Karpas-422 (cell line): ENCODE data around the gene CACNA1C. TPM values are rescaled to one million over a fixed set of nuclear protein-coding genes. Genes with fewer than 3 reads are reported as not detected.

Experiments used
- DNase-seq: peaks from one replicate; pipeline ENCODE4 v3.0.0-alpha.2; 2015
- H2AFZ ChIP-seq: fragments of 200-600 bp; sonication (generic); 2 replicates; pipeline ENCODE4 v1.6.1; 2014; ENCODE audit warnings: antibody characterized with exemption, low read length, mixed read lengths
- H3K27ac ChIP-seq: fragments of 200-600 bp; sonication (generic); 2 replicates; pipeline ENCODE4 v1.5.1; 2014; ENCODE audit warnings: mild to moderate bottlenecking, low read length, moderate library complexity
- H3K27me3 ChIP-seq: fragments of 200-600 bp; sonication (generic); 2 replicates; pipeline ENCODE4 v1.6.1; 2014; ENCODE audit warnings: low read length, mixed read lengths
- H3K36me3 ChIP-seq: fragments of 200-600 bp; sonication (generic); 2 replicates; pipeline ENCODE4 v1.6.1; 2014; ENCODE audit warnings: low read length, mixed read lengths; ENCODE audit not compliant: insufficient read depth
- H3K4me1 ChIP-seq: fragments of 200-600 bp; sonication (generic); 2 replicates; pipeline ENCODE4 v1.6.1; 2014; ENCODE audit warnings: mild to moderate bottlenecking, low read length, mixed read lengths
- H3K4me2 ChIP-seq: fragments of 200-600 bp; sonication (generic); 2 replicates; pipeline ENCODE4 v1.6.1; 2014; ENCODE audit warnings: low read length, low read depth, mild to moderate bottlenecking; ENCODE audit not compliant: poor library complexity, severe bottlenecking
- H3K4me3 ChIP-seq: fragments of 200-600 bp; sonication (generic); 2 replicates; pipeline ENCODE4 v1.5.1; 2014; ENCODE audit warnings: mild to moderate bottlenecking, antibody characterized with exemption, low read length, mixed read lengths
- H3K79me2 ChIP-seq: fragments of 200-600 bp; sonication (generic); 2 replicates; pipeline ENCODE4 v1.6.1; 2014; ENCODE audit warnings: mild to moderate bottlenecking, low read length, mixed read lengths
- H3K9ac ChIP-seq: fragments of 200-600 bp; sonication (generic); 2 replicates; pipeline ENCODE4 v1.6.0; 2014; ENCODE audit warnings: low read length
- H3K9me2 ChIP-seq: fragments of 200-600 bp; sonication (generic), shearing (Covaris generic); replicated peaks from 2 replicates; pipeline ENCODE4 v1.6.0; 2014; ENCODE audit warnings: mild to moderate bottlenecking, low read length, moderate library complexity; ENCODE audit not compliant: insufficient read depth
- H3K9me3 ChIP-seq: fragments of 300-700, 200-600 bp; sonication (generic); 2 replicates; pipeline ENCODE4 v1.6.1; 2014; ENCODE audit warnings: low read length, mixed read lengths
- H4K20me1 ChIP-seq: fragments of 200-600 bp; sonication (generic); 2 replicates; pipeline ENCODE4 v1.6.1; 2014; ENCODE audit warnings: mild to moderate bottlenecking, antibody characterized with exemption, low read length, low read depth; ENCODE audit not compliant: insufficient read depth
- total RNA-seq: library from RNA; depleted of rRNA; stranded (reverse); fragments of >200 nt; shearing (Covaris generic); gene quantifications from 2 replicates; pipeline ENCODE4 v1.2.3, GENCODE V29; 2014; ENCODE audit warnings: low replicate concordance

CACNA1C gene
- total RNA-seq, 1 experiment from 2014 or later, result 0.11 TPM

GRCh38 chr12:2387103-2387834 is 334.5 kb downstream of the CACNA1C start:
- Histone ChIP-seq H4K20me1 (no peaks in the 10 kb centered on the region), H3K79me2 (no peaks in the 10 kb centered on the region), H3K4me2 (no peak overlapping the region), H2AFZ (no peak overlapping the region), H3K4me3 (no peak overlapping the region), H3K9me3 (no peaks in the 10 kb centered on the region), H3K9ac (no peak overlapping the region), H3K36me3 (no peaks in the 10 kb centered on the region), H3K4me1 (no peaks in the 10 kb centered on the region), H3K27ac (no peak overlapping the region), H3K27me3 (no peaks in the 10 kb centered on the region), H3K9me2 (no peaks in the 10 kb centered on the region)
- DNase-seq, result no peak

DNA sequence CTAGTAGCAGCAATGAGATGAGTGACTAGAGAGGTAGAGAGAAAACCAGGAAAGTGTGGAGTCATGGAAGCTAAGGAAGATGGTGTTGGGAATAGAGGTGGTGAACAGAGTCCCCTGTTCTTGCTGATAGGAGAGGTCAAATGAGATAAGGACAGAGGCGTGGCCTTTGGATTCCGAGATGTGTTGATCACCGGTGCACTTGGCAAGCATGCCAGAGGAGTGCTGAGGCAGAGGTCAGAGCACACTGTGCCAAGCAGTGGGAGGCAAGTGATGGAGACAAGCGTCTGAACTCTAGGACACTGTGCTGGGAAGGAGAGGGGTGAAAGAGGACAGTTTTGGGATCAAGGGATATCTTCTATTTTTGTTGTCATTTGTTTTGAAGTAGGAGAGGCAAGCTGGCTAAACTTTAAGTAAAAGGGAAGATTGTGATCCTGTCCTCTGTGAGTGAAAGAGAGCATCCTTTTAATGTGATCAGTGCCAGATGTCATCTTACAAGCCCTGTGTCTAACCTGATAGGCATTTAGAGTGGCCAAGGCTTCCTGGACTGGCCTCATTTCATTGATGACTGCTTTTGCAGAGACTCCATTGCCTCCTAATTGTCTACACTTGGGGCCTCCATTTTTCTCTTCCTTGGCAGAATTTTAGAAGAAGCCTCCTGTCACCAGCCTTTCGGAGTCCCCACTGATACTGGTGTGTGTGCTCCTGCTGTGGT is 336.4 kb downstream of the CACNA1C start:
- no peak overlapping the region for H3K4me3 ChIP-seq
- H3K27ac ChIP-seq, result no peak overlapping the region
- no peaks in the 10 kb centered on the region for H3K36me3 ChIP-seq
- H3K79me2 ChIP-seq, result no peaks in the 10 kb centered on the region
- no peaks in the 10 kb centered on the region for H3K9me3 ChIP-seq
- H3K9me2 ChIP-seq, result no peaks in the 10 kb centered on the region
- no peak overlapping the region for H3K4me2 ChIP-seq
- DNase-seq, result no peak
- no peaks in the 10 kb centered on the region for H4K20me1 ChIP-seq
- no peak overlapping the region for H3K9ac ChIP-seq
- H3K4me1 ChIP-seq, result no peaks in the 10 kb centered on the region
- no peaks in the 10 kb centered on the region for H3K27me3 ChIP-seq
- no peak overlapping the region for H2AFZ ChIP-seq

GRCh38 chr12:2390133-2390532 is 337.3 kb downstream of the CACNA1C start:
- H4K20me1 ChIP-seq, result no peaks in the 10 kb centered on the region
- no peak overlapping the region for H3K27ac ChIP-seq
- H2AFZ ChIP-seq, result no peak overlapping the region
- DNase-seq, result no peak
- no peaks in the 10 kb centered on the region for H3K79me2 ChIP-seq
- no peaks in the 10 kb centered on the region for H3K9me2 ChIP-seq
- no peaks in the 10 kb centered on the region for H3K9me3 ChIP-seq
- H3K9ac ChIP-seq, result no peak overlapping the region
- no peak overlapping the region for H3K4me3 ChIP-seq
- no peaks in the 10 kb centered on the region for H3K36me3 ChIP-seq
- H3K4me1 ChIP-seq, result no peaks in the 10 kb centered on the region
- H3K27me3 ChIP-seq, result no peaks in the 10 kb centered on the region
- no peak overlapping the region for H3K4me2 ChIP-seq

DNA sequence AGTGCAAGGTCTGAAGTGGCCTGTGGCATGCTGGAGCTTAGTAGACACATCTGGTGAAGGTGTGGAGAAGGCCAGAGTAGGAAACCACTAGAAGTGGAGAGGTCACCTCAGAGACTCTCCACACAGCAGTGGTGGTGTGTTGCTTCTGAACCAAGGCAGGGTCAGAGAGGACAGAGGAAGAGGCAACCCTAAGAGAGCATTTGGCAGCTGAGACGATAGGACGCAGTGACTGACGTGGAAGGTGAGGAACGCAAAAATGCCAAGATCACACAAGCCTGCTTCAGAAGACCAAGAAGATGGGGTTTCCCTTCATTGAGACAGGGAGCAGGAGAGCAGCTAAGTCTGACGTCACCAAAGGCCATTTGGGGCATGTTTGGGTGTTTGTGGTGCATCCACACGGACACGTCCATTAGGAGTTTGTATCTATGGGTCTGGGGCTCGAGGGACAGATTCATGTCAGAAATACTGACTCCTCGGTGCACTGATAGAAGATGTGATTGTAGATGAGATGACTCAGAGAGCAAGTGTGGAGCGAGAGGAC is 338.1 kb downstream of the CACNA1C start:
- Histone ChIP-seq H4K20me1 (0 out of 2 replicates have a peak, but pooled peaks cover 2% of the 10 kb centered on the region), H3K4me3 (no peak overlapping the region), H3K9ac (no peak overlapping the region), H3K9me2 (no peaks in the 10 kb centered on the region), H3K9me3 (no peaks in the 10 kb centered on the region), H3K4me1 (no peaks in the 10 kb centered on the region), H3K4me2 (no peak overlapping the region), H3K27ac (no peak overlapping the region), H3K36me3 (no peaks in the 10 kb centered on the region), H2AFZ (no peak overlapping the region), H3K27me3 (no peaks in the 10 kb centered on the region), H3K79me2 (no peaks in the 10 kb centered on the region)
- DNase-seq, result no peak

DNA sequence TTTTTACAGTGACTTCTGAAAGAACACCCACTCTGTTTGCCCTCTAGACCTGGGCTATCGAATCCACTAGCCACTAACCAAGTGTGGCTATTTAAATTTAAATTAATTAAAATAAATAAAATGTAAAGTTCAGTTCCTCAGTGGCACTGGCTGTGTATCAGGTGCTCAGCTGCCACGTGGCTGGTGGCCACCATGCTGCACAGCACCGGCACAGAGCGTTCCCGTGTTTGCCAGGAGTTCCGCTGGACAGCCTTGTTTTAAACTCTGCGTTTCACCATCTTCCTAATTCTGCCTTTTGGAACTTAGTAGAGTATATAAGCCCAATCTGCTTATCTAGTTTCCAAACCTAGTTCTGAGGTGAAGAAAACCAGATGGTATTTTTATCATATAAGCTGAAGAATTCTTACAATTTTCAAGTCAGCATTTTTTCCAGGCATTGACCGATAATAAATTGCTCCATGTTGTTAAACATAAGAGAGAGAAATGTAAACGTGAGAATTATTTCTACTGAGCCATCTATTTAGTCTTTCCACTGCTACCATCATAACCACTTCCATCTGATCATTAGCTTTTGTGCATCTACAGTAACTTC is 339.0 kb downstream of the CACNA1C start:
- H3K79me2 ChIP-seq, result no peaks in the 10 kb centered on the region
- H3K4me2 ChIP-seq, result no peak overlapping the region
- no peaks in the 10 kb centered on the region for H3K9me3 ChIP-seq
- no peaks in the 10 kb centered on the region for H3K9me2 ChIP-seq
- H3K4me3 ChIP-seq, result no peak overlapping the region
- no peaks in the 10 kb centered on the region for H3K36me3 ChIP-seq
- H3K9ac ChIP-seq, result no peak overlapping the region
- no peak overlapping the region for H2AFZ ChIP-seq
- H3K4me1 ChIP-seq, result no peaks in the 10 kb centered on the region
- no peak overlapping the region for H3K27ac ChIP-seq
- no peak for DNase-seq
- H4K20me1 ChIP-seq, result 0 out of 2 replicates have a peak, but pooled peaks cover 2% of the 10 kb centered on the region
- H3K27me3 ChIP-seq, result no peaks in the 10 kb centered on the region

DNA sequence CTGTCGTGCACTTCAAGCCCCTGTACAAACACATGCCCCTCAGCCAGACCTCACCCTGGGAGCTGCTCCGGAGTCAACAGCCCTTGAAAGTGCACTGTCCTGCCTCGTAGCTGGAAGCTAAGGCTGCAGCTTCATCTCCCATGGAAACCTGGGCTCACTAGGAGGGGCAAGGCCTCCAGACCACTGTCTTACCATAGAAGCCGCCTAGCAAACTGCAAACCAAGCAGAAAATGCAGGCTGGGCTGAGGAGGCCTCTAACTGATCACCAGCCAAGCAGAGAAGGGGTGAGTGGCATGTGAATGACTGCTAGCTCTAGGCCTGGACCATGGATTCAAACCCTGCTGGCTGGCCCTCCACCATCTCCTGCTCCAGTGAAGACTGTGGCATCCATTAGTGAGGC is 340.2 kb downstream of the CACNA1C start:
- H4K20me1 ChIP-seq, result 0 out of 2 replicates have a peak, but pooled peaks cover 2% of the 10 kb centered on the region
- DNase-seq, result no peak
- no peaks in the 10 kb centered on the region for H3K79me2 ChIP-seq
- no peak overlapping the region for H3K27ac ChIP-seq
- H3K27me3 ChIP-seq, result no peaks in the 10 kb centered on the region
- H2AFZ ChIP-seq, result no peak overlapping the region
- H3K9me2 ChIP-seq, result no peaks in the 10 kb centered on the region
- no peak overlapping the region for H3K4me3 ChIP-seq
- H3K4me1 ChIP-seq, result no peaks in the 10 kb centered on the region
- no peak overlapping the region for H3K9ac ChIP-seq
- no peak overlapping the region for H3K4me2 ChIP-seq
- no peaks in the 10 kb centered on the region for H3K36me3 ChIP-seq
- no peaks in the 10 kb centered on the region for H3K9me3 ChIP-seq

DNA sequence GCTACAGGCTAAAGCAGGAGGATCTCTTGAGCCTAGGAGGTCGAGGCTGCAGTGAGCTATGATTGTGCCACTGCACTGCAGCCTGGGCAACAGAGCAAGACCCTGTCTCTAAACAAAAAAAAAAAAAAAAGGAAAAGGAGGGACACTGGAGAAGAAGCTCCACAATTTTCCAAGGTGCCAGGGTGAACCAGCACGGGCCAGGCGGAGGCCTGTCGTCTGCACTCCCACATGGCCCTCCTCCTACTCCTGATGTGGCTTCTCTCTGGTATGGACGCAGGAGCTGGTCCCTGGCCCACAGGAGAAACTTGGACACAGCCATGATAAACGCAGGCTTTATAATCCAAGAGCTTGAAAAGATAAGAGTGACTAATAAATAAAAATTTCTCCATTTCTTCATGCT is 341.2 kb downstream of the CACNA1C start:
- H3K9me2 ChIP-seq, result no peaks in the 10 kb centered on the region
- no peaks in the 10 kb centered on the region for H3K27me3 ChIP-seq
- no peak overlapping the region for H3K4me2 ChIP-seq
- no peaks in the 10 kb centered on the region for H3K79me2 ChIP-seq
- no peak for DNase-seq
- H2AFZ ChIP-seq, result no peak overlapping the region
- H3K36me3 ChIP-seq, result no peaks in the 10 kb centered on the region
- no peak overlapping the region for H3K9ac ChIP-seq
- H3K4me3 ChIP-seq, result no peak overlapping the region
- no peaks in the 10 kb centered on the region for H3K9me3 ChIP-seq
- no peak overlapping the region for H3K27ac ChIP-seq
- 0 out of 2 replicates have a peak, but pooled peaks cover 2% of the 10 kb centered on the region for H4K20me1 ChIP-seq
- no peaks in the 10 kb centered on the region for H3K4me1 ChIP-seq

DNA sequence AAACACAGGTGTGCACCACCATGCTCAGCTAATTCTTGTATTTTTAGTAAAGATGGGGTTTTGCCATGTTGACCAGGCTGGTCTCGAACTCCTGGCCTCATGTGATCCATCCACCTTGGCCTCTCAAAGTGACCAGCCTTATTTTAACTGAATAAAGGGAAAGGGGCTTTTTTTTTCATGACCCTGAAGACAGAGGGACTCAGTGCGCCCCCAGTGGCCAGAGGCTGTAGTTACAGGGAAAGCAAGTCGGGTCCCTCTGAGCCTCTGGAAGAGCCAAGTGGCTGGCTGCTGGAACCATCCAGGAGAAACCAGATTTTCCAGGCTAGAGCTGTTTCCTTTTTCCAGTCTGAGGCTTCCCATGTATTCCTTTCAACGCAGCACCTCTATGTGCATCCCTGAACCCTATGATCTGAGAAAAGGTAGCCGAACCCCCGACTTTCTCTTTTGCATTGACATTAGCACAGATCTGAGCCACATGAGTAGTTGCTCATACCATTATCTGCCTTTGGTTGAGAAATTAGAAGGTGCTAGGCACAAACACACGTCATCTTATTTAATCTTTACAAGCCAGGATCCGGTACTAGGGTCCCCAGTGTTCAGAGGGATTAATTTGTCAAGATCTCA is 342.7 kb downstream of the CACNA1C start:
- DNase-seq, result peak; percentile 73
- Histone ChIP-seq H4K20me1 (0 out of 2 replicates have a peak, but pooled peaks cover 2% of the 10 kb centered on the region), H3K9me2 (no peaks in the 10 kb centered on the region), H3K9ac (no peak overlapping the region), H3K27ac (no peak overlapping the region), H3K36me3 (no peaks in the 10 kb centered on the region), H3K79me2 (no peaks in the 10 kb centered on the region), H3K27me3 (no peaks in the 10 kb centered on the region), H3K4me3 (no peak overlapping the region), H3K4me1 (no peaks in the 10 kb centered on the region), H2AFZ (no peak overlapping the region), H3K4me2 (no peak overlapping the region), H3K9me3 (no peaks in the 10 kb centered on the region)
